Stimulated activated CD8-positive, alpha-beta memory T cell treated with anti-CD3 and anti-CD28 coated beads, Interleukin-12 subunit alpha, Interleukin-12 subunit beta, amount 100 ng/mL, for 24 hours (primary cell): ENCODE data around the gene DCST2.

ENCODE experiments used
- DNase-seq: peaks from one replicate; pipeline ENCODE4 v3.0.0-alpha.2; 2020; ENCODE audit errors: extremely low read depth

The DCST2 gene

DNA sequence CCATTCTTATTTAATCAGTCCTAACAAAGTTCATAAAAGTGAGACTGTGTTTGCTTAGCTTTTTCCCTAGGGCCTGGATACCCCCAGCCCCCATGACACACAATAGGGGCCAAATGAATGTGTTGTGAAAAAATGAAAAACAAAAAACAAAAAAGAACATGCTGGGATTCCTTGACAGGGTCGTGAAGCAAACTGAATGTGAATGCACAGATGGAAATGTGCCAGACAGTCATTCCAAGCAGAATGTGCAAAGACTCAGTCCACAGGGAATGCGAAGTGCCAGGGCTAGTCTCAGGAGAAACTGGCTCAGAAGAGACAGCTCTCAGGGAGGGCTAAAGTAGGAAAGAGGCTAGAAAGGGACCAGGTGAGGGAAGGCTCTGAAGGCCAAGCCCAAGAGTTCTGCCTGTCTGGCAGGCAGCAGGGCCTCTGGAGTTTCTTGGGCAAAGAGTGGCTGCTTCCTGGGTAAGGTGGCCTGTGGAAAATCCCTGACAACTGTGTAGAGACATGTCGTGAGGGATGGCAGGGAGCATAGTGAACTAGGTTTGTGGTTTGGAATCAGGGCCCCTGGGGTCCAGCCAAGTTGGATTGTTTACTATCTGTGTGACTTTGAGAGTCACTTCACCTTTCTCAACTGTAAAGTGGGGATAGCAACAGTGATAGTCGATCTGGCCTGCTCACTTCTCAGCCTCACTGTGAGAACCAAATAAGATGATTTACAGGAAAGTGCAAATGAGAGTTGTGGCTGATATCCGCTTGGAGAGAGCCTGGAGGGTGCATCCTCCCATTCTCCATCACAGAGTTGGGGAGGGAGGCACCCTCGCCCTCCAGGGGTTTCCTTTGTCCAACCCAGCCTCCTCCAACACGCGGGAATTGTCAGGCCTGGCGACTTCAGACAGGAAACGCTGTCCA, 16.3 kb upstream of the DCST2 start:
- DNase-seq, result no peak

DNA sequence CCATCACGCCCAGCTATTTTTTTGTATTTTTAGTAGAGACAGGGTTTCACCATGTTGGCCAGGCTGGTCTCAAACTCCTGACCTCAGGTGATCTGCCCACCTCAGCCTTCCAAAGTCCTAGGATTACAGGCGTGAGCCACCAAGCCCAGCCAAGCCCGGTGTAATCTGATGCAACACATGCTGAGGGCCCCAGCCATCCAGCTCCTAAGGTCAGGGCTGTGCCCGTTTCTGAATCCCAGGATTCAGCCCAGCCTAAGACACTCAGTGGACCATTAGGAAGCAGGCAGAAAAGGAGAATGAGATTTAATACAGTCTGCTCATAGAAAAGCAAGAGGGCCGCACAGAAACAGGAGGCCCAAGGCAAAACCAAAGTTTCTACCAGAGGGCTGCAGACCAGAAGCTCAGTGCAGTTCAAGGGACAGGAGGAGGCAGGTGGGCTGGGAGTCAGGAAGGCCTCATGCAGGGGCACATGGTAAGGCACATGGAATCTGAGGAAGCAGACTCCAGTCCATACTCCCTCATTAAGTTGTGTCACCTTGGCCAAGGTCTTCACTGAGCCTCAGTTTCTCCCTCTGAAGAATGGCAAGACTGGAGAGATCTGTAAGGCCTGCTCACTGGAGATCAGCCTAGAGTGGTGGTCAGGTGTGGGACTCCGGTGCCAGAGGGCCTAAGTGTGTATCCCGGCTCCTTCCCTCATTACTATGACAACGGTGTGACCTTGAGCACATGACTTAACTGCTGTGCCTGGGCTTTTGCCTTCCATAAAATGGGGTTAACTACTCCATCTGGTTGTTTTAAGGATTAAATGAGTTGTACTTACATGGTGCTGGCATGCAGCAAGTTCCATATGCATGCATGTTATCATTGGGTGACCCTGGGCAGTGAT, 15.1 kb upstream of the DCST2 start:
- DNase-seq, result no peak

DNA sequence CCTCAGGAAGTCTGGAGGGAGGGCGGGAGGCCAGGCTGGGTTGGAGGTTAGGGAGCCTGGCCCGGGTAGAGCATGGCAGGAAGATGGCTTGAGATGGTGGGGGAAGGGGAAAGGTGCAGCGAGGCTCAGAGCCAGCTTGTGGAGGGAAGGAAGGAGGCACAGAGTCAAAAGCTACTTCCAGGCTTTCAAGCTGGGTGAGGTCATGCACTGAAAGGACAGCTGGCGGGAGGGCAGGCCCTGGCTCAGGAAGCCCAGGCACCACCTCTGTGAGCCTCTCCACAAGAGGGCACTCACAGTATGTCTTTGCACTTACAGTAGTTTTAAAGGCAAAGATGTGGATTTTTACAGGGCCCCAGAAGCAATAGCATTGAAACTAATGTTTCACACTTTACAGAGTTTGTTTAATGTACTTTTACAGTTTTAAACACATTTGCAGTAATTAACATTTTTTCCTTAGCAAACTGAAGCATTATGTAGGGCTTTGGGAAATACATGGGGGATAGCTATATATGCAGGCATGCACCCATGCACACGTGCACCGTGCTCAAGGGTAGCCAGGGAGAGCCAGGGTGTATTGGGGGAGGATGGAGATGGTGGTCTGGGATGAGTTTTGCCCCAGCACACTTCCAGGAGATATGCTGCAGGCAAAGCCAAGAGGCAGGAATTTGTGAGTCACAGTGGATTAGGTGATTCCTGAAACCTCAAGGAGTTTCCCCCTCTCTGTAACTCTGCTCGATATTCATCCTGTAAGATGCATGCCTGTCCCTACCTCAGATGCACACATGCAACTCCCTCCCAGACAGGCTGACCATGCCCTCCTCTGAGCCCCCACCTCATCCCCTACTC, 11.5 kb upstream of the DCST2 start:
- DNase-seq, result no peak

DNA sequence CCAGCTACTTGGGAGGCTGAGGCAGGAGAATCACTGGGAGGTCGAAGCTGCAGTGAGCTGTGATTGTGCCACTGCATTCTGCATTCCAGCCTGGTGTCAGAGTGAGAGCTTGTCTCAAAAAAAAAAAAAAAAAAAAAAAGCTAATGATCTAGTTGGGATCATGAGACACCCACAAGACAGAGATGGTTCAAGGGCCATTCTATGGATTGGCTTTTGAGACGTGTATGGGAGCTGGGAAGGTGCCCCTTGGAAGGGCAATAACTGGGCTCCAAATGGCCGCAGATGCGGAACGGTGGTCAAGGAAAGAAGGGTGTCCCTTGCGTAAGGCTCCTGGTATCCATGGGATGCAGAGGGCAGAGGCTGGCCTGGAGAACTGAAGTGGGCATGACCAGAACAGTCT, 10.8 kb upstream of the DCST2 start:
- no peak for DNase-seq

DNA sequence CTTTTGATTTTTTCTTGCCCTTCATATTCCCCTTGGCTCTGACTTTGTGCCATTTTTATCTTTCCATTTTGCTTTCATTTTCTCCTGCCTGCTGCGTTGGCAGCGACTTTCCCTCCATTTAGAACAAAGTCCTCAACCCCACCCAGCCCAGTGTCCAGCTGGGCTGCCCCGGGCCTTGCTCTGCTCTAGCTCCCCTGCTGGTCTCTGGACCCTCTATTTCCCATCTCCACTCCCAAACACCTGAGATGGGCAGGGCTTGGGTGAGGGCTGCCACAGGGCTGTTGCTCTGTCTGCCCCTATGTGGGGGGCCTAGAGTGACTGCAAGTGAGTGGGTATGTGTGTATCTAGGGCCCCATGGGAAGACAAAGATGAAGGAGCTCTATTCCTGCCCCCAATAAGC, 10.2 kb upstream of the DCST2 start:
- no peak for DNase-seq

DNA sequence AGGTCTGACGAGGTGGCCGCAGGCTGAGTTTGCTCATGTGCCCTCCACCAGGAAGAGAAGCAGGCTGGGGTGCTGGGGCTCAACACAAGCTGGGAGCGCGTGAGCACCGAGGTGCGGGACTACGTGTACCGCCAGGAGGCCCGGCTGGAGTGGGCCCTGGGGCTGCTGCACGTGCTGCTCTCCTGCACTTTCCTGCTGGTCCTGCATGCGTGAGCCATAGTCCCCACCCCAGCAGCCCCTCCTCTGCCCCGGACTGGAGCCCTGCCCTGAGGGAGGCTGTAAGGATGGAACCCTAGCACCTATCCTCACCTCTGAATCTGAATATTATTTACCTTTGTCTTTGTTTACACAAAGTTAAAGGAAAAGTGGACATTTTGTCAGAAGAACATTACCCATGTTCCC, 9.7 kb upstream of the DCST2 start:
- no peak for DNase-seq

DNA sequence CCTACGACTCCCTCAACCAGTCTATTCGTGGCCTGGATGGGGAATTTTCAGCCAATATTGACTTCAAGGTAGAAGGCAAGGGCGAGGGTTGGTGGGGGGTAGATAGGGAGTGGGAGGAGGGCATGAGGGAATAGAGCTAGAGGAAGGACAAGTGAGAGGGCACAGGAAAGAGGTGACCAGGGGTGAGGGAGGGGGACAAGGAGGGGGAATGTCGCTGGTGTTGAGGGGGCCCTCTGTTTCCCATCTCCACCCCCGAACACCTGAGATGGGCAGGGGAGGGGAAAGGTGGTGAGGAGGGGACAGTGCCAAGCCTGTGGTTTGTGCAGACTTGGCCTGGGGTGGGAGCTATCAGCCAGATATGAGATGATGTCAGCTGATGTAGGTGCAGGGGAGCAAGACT, 9.2 kb upstream of the DCST2 start:
- no peak for DNase-seq

DNA sequence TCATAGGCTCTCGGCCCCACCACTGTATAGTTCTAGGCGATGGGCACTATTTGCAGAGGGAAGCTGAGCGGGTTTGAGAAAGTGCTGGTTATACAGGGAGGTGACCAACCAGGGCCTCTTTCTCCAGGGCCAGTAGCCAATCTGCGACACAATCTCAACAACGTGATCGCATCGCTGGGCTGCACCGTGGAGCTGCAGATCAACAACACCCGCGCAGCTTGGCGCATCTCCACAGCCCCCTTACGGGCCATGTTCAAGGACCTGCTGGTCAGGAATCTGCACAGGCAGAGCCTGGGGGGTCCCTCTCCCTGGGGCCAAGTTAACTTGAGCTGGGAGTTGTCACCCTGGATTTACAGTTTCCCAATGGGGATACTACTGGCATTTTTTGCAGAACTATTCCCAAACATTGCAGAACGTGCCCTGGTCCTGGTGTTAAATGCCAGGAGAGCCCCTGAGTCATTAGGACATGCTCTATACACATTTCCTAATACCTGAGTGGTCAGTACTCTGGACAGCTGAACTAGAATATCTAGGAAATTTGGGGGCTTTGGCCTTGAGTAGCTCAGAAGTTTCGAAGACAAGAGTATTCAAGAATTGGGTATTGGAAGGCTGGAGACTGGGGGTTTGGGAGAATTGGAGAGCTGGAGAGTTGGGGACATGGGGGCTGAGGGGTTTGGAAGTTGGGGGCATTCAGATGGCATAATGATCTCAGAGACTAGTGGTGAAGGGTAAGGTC, 6.9 kb upstream of the DCST2 start:
- DNase-seq, result no peak

DNA sequence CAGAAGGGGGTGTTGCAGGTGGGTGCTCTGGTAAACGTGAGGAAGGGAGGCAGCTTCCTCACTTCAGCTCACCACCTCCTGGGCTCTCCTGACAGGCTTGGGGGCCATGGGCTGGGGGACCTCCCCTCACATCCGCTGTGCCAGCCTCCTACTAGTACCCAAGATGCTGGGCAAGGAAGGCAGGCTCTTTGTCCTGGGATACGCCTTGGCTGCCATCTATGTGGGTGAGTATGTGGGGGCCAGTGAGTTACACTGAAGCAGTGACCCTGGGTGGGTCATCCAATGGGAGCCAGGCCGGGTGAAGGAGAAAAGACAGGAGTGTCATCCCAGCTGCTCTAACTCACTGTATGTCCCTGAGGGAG, 5.7 kb upstream of the DCST2 start:
- no peak for DNase-seq

DNA sequence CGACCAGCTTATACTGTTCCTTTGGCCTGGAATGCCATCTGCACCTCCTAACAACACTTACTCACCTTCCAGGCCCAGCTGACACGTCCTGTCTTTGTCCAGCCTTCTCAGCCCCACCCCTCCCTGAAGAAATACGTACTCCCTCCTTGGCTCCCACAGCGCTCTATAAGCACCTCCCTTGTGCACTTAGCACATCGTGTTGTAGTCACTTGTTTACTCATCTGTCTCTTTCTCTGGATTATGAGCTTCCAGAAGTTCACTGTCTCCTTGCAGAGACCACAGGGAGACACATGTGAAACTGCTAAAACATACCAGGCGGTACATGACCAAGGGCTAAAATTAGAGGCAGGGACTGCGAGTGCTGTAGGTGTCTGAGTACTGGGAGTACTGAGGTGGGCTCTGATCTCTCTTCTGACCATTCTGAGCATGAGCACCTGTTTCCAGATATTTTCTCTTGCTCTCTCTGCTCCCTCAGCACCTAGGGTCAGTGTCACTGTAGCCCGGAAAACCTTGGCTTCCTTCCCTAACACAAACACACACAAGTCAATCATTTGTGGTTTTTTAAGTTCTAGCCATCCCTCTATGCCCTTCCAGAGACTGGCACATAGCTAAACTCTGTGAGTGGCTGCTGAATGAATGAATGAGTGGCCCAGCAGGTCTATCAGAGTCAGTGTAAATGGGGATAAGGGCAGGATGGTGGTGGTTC, 5.2 kb upstream of the DCST2 start:
- DNase-seq, result no peak

DNA sequence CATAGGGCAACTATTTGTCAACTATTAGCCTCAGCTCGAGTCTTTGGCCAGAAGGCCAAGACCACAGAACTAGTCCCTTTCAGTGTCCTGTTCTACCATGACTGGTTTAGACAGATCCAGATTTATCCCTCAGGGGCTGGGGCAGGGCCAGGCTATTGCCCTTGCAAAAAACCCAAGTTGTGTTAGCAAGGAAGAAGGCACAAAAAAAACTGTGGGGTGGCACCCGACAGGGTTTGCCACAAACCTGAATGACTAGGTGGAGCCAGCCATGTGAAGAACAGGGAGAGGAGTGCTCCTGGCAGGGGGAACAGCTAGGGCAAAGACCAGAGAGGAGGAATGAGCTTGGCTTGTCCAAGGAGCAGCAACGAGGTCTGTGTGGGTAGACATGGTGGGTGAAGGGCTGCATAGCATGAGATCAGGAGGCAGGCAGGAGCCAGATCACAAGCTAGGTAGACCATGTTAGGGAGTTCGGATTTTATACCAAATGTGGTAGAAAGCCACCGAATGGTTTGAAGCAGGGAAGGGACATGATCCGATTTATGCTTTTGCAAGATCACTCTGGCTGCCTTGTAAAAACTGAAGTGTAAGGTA, 4.4 kb upstream of the DCST2 start:
- no peak for DNase-seq

DNA sequence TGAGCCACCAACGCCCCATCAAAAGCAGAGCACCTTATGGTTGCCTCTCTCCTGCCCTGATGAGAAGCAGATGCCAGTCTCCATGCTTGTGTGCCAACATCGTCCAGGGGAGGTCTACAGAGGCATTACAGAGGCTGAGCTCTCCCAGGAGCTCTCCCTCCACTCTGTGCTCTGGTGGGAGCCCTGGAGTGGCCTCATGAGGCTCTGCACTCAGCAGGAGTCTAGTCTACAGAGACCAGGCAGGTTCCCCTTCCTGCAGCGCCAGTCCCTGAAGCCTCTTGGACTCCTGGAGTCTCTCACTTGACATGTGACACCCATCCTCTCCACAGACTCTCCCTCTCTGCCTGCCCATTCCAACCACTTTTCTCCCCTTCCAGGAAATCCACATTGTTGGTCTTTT, 3.5 kb upstream of the DCST2 start:
- DNase-seq, result no peak

DNA sequence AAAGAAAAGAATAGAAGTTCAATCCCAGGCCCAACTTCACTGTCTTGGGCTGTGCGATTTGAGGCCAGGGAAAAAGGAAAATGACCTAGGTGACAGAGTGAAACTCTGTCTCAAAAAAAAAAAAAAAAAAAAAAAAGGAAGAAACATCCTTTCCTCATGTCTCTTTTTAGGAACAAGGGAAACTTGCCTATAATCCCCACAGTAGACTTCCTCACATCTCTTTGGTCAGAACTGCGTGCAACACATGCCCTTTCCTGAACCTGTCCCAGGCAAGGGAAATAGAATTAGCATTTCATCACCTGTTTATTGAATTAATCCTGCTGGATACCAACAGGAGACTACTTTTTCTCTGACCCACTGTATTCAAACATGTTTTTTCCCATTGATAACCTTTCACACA, 2.4 kb upstream of the DCST2 start:
- no peak for DNase-seq

DNA sequence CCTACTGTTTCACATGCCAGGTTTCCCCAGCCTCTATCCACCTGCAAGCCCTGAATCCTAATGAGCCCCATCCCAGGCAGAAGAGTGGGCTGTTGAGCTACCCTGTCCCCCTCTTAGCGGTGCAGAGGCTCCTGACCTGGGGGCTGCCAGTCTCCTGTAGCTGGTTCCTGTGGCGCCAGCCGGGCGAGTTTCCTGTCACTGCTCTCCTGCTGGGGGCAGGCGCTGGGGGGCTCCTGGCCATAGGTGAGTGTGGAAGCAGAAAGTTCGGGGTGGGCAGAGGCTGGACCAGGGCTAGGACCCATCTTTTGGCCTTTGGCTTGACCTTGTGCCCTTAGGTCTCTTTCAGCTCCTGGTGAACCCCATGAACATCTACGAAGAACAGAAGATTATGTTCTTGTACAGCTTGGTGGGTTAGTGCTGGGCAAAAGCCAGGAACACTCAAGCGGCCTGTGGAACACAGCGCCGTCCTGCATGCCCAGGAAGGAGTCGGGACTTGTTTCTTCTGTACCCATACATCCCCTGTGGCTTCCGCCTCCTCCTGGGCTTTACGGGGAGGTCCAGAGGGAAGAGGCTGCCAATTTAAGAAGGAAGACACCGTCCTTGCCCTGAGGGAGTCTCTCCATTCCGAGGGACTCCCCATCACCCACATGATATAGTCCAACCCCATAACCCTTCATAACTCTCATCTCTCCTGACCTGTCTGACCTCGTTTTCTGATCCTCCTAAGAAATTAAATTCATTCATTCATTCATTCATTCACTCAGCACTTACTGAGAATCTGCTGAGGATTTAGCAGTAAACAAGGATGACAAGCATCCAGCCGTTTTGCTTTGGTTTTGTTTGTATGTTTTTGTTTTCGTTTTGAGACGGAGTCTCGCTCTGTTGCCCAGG, 982 bp upstream of the DCST2 start:
- no peak for DNase-seq

DNA sequence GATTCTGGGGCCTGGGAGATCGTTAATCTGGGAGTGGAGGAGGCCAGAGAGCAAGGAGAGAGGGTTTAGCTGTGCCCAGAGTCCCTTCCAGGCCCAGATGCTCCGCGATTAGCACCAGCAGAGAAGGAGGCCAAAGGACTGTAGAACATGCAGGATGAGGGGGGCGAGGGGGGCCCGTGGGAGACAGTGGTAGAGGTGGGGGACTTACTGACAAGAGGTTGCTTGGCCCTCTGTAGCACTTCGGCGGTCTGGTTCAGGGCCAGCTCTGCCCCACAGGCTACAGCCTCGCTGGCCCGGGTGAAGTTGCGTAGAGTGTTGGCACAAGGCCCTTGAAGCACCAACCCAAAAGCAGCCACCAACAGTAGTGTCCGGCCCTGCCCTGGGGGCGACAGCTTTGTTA, 695 bp downstream of the DCST2 start:
- DNase-seq, result no peak

DNA sequence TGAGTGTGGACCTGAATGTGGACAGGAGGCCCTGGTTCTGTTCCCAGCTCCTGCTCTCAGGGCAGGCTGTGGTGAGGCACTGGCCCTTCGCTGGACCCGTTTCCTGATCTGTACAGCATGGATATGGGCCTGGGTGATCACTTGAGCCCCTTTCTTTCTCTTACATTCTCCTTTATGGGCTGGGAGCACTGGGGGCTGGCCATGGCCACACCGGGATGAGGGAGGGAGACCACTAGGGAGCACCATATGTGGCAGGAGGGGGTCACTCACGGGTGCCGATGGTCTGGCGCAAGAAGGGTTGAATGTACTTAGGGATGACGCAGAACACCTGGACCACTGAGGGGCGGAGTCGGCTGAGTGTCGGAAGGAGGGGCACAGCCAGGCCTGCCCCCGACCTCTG, 2.7 kb downstream of the DCST2 start:
- DNase-seq, result no peak

DNA sequence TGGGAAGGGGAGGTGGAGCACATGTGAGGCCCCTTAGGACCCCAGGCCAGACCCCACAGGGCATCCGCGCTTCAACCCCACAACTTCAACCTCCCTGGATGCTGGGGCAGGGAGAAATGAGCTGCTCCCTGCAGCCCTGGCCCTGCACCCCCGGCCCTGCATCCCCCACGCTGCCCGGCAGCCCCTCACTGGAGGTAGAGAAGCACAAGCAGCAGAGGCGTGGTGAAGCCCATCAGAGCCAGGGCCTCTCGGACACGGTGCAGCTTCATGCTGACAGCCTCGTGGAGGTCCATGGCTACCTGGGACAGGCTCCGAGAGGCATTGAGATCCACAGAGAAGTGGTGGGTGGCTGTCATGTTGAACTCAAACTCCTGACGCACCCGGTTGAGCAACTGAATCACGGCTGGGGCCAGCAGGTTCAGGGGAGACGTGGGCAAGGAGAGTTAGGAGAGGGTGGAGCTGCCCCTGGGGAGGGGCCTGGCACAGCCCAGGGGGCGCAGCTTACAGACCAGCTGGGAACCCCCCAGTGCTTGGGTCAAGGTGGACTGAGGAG, 3.3 kb downstream of the DCST2 start:
- no peak for DNase-seq

DNA sequence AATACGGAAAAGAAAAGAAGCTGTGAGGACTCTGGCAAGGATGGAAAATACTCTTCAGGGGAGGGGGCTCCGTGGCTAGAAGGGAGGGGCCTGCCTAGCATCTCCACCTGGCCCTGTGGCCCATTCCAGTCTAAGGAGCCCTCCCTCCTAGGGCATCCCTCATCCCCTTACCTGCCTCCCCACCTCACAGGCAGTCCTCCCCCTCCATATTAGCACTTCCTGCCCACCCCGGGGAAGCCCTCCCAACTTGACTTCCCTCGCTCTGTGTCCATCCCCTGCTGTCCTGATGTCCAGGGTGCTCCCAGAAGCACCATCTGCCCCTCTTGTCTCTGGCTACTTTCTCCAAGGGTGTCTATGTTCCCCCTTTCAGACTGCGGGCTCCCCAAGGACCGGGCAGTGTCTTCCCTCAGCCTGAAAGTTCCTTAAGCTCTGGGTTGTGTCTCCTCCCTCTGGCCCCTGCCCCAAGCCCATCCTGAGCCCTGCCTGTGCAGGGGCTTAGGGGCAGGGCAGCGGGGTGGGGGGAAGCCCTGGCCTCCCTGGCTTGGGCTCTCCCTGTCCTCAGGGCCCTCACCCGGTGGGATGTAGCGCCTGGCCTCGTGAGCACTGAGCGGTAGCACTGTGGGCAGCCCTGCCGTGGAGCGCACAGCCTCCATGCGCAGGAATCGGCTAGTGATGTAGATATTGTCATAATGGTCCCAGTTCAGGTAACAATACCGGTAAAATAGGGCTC, 3.9 kb downstream of the DCST2 start:
- no peak for DNase-seq
